HG03159 (cell line): ENCODE results near the gene HNMT.
"Not testable (repeated sequence)": the region's sequence is repeated elsewhere in the genome, so short reads cannot be mapped to it uniquely, and the experiment has no call there.

ENCODE experiments used
- ATAC-seq: cut with Tn5 transposase; IDR thresholded peaks from one replicate; pipeline ENCODE4 v1.9.1; 2021; ENCODE audit warnings: mild to moderate bottlenecking, moderate library complexity; ENCODE audit not compliant: unreplicated experiment

HNMT gene

GRCh38 chr2:137964066-137964858 lies at the start of gene HNMT:
Gene HNMT, plus strand, starts transcription at chr2:137964473. Its CDS starts 19 bp downstream, at chr2:137964492.
- ATAC-seq: no peak

DNA sequence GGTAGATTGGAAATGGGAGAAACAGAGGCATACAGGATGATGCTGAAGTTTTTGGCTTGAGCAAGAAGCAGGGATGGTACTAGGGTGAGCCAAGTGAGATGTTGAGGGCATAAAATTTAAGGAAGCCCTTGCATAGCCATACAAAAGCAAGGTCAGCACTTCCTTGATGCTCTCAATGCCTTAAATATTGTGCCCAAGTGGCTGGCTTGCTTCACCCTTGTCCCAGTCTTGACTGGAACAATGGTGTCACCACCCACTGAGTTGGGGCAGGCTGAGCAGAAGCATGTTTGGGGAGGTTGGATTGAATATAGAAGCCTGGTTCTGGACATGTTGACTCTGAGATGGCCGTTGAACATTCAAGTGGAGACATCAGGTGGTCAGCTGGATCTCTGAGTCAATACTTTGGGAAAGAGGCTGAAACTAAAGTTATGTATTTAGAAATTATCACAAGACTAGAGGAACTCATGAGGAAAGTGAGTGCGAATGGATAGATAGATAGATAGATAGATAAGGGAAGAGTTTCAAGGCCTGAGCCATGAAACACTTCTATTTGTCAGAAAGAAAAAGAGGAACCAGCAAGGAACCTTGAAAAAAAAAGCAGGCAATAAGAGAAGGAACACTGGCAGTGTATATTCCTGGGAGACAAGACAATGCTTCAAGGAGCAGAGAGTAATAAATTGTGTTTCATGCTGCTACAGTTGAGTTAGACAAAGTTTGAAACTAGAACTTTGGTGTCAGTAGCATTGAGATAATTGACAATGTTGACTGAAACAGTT lies 43.0 kb upstream of the HNMT start:
- no peak for ATAC-seq

- not testable (repeated sequence) for ATAC-seq
These were observed 42.1 kb upstream of the HNMT start for GRCh38 chr2:137922171-137922570.

- ATAC-seq: no peak
These were observed 40.3 kb upstream of the HNMT start for GRCh38 chr2:137924019-137924418.

GRCh38 chr2:137925599-137925998 lies 38.7 kb upstream of the HNMT start:
- ATAC-seq: no peak

GRCh38 chr2:137927846-137928245 lies 36.4 kb upstream of the HNMT start:
- no peak for ATAC-seq

- no peak for ATAC-seq
These were observed 35.4 kb upstream of the HNMT start for GRCh38 chr2:137928547-137929518.

DNA sequence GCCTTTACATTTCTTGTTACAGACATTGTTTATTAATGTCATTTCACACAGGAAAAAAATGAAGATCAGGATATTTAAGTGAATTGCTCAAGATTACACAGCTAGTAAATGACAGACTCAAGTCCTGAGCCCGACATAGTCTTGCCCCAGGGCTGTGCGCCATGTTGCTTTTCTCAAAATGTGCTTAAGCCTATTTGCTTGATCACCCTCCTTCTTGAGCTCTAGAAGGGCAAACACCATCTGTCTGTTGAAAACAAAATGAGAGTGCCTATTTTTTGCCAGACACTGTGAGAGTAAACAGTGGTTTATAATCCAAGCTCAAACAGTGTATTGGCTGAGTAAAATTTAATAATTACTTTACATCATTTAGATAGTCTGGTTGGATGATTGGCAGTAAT lies 34.8 kb upstream of the HNMT start:
- no peak for ATAC-seq

DNA sequence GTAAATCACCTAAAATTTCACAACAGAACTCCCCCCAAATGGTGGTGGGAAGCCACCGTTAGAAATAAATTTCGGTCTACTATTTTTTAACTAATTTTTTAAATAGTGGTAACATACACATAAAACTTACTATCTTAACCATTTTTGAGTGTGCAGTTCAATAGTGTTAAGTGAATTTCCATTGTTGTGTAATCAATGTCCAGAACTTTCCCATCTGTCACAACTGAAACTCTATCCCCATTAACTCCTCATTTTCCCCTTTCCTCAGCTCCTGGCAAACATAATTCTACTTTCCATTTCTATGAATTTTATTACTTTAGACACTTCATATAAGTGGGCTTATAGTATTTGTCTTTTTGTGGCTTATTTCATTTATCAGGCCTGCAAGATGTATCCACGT lies 34.1 kb upstream of the HNMT start:
- no peak for ATAC-seq

DNA sequence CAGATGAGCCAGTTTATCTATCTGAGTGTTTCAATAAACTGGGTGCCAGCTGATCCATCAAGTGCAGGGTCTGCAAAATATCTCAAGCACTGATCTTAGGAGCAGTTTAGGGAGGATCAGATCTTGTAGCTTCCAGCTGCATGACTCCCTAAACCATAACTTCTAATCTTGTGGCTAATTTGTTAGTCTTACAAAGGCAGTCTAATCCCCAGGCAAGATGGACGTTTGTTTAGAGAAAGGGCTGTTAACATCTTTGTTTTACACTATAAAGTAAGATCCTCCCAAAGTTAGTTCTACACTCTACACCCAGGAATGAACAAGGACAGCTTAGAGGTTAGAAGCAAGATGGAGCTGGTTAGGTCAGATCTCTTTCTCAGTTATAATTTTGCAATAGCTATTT lies 28.7 kb upstream of the HNMT start:
- no peak for ATAC-seq

- ATAC-seq: no peak
These were observed 27.0 kb upstream of the HNMT start for GRCh38 chr2:137937246-137937645.

DNA sequence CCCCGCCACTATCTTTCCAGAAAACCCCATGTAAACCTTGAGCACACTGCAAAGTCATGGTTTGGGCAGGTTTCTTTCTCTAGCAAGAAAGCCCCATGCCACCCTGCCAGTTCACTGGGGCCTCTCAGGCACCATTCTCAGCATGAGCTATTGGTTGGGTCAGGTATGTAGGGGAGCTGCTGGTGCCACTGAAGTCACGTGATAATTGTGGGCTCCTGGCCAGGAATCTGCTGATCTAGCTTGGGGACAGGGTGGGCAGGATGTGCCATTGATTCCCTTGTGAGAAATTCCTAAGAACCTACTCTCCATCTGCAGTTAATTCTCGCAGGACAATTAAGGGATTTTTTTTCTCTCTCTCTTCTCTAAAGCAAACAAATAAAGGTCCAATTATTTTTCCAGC lies 26.5 kb upstream of the HNMT start:
- no peak for ATAC-seq

- no peak for ATAC-seq
These were observed 26.1 kb upstream of the HNMT start for GRCh38 chr2:137938204-137938603.

GRCh38 chr2:137939026-137939425 lies 25.2 kb upstream of the HNMT start:
- ATAC-seq: no peak

- ATAC-seq: no peak
These were observed 24.1 kb upstream of the HNMT start for GRCh38 chr2:137940154-137940553.

GRCh38 chr2:137942037-137942832 lies 22.0 kb upstream of the HNMT start:
- no peak for ATAC-seq

DNA sequence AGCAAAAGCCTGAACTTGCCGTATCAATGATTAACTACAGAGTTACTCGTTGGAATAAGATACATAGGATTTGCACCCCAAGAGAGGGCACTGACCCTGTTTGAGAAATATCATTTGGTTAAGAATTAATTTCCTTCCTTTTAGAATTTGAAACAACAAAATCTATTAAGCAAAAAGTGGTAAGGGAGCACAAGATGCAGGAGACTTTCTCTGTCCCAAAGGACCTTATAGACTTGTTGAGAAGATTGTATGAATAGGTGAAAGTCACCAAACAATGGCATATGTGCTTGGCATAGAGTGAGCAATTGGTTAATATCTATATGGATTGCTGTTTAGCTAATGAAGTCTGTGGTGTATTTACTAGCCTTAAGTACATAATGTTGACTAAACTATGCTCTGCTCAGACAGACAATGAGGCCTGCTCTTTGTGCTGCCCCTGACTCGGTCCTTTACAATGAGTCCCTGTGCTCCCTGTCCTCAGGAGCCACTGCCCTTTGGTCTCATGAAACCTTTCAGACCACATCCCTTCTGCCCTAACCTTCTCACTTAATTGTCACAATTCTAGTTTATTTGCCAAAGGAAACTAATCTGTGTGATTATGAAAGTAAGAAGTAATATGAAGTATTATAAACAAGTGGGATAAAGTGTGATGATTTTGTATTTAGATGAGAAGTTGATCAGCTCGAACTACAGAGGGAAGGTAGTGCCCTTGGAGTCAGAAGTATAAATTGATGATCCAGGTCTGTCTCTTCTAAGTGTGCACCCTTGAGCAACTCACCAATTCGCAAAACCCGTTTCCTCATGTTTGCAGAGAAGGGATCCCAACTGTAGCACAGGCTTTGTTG lies 21.2 kb upstream of the HNMT start:
- ATAC-seq: no peak

DNA sequence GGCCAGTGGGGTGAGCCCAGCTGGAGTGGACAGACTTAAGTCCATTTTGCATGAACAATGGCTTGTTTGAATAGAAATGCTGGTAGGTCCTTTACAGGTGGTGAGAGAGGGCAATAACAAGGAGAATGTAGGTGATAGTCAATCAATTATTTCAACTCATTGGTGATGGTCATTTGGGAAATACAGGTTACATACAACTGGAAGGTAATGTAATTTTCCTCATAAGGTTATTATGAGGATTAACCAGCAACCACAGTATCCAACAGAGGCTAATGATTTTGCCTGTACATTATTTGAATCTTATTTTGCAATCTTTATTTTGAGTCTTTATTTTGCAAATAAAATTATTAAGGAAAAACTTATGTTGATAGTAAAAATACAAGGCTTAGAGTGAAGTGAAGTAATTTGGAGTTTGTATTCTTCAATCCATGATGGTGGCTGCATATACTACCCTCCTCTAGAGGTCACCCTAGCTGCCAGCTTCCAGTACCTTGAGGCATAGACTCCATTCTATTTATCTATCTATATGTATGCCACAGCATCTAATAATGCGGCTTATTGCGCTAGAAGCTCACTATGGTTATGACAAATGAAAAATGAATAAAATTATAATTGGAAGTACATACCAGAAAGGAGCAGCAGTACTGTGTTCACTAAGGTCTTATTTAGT lies 20.5 kb upstream of the HNMT start:
- ATAC-seq: no peak

GRCh38 chr2:137944714-137945113 lies 19.6 kb upstream of the HNMT start:
- no peak for ATAC-seq
